ENCODE results near the gene TMEM163. TPM values are rescaled to one million over a fixed set of nuclear protein-coding genes. Genes with fewer than 3 reads are reported as not detected.

The TMEM163 gene
- total RNA-seq, 1 experiment from 2014 or later = 0.12 TPM

DNA sequence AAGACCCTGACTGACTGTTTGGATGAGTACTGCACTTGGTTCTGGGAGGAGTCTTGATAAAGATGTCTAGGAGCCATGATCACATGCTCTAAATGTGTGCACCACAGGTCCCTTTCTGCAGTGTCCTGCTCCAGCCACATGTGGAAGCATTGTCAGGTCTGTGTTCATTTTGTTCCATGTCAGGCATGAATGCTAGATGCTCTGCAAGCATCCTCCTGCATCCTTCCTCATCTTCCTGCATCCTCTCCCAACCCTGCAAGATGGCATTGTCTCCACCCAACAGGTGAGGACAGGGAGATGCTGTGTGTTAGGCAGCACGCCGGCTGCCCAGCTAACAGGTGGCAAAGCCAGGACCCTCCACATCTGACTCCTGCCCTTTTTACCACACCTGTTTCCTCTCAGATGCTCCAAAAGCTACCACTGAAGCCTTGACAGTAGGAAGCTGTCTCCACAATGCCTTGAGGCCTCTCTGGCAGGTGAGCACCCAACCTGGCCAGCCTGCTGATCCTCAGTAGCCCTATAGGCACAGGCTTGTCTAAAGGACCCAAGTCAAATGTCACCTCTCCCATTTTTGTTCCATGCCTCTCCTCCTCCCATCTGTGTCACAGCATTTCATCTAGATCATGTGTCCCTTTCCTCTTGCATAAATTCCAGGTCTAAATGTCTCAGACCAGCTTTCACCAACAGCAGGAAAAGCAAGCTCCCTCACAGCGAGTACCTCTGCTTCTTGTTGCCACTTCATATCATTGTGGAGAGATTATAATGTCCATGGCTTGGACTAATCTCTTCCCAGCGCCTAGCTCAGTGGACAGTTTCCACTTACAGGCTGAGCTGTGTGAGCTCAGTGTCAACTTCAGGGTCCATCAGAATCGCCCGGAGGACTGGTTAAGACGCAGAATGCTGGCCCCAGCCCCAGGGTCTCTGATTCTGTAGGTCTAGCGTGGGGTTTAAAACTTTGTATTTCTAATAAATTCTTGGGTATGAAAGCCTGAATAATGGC is 55.0 kb downstream of the TMEM163 start:
- no peaks in the 10 kb centered on the region for H3K4me1 ChIP-seq (ENCODE audit: control insufficient read depth in 1 of 2, insufficient read depth in 2 of 2, low read length in 2 of 2)
- no peaks in the 10 kb centered on the region for H3K79me2 ChIP-seq (ENCODE audit: insufficient read depth, low read length)
- no peaks in the 10 kb centered on the region for H3K9me3 ChIP-seq (ENCODE audit: control insufficient read depth in 1 of 2, insufficient read depth in 1 of 2, low read depth in 1 of 2, low read length in 2 of 2)
- H2AFZ ChIP-seq (ENCODE audit: low read depth, low read length, poor library complexity, severe bottlenecking) = no peak overlapping the region
- ChIA-PET RAD21 (ENCODE audit: low non-redundant PET in 1 of 2, low total read pairs in 2 of 2, uncharacterized antibody in 2 of 2, unreplicated experiment in 2 of 2) (no interaction called here), POLR2A (no interaction called here), CTCF (no interaction called here)
- no peak overlapping the region for H3K9ac ChIP-seq (ENCODE audit: low read length)
- no peak overlapping the region for H3K27ac ChIP-seq (ENCODE audit: low read depth, low read length)
- no peaks in the 10 kb centered on the region for H3K9me2 ChIP-seq (ENCODE audit: insufficient read depth)
- BruUV-seq (replicated peaks) = no TSS peak
- ATAC-seq = no peak
- H3K4me3 ChIP-seq (replicated peaks in 1 of 2; ENCODE audit: low read depth in 1 of 2, low read length in 2 of 2) = no peak overlapping the region
- no peaks in the 10 kb centered on the region for H4K20me1 ChIP-seq (ENCODE audit: insufficient read depth)
- H3K27me3 ChIP-seq (ENCODE audit: insufficient read depth, low read length) = peaks cover 42% of the 10 kb centered on the region
- DNase-seq (ENCODE audit: low read depth, low spot score) = no peak
- H3K36me3 ChIP-seq (ENCODE audit: control insufficient read depth in 1 of 2, insufficient read depth in 2 of 2, low read length in 2 of 2) = no peaks in the 10 kb centered on the region
- no peak overlapping the region for H3K4me2 ChIP-seq (ENCODE audit: low read length)
- intact Hi-C loops (cut with micrococcal nuclease) = no loop called here
- TF ChIP-seq SIN3A (IDR thresholded peaks at IDR 0.05; ENCODE audit: low read depth) (no peak), ELF1 (IDR thresholded peaks at IDR 0.05; ENCODE audit: borderline replicate concordance, low read depth) (no peak)
- TF ChIP-seq, protein P1, sequence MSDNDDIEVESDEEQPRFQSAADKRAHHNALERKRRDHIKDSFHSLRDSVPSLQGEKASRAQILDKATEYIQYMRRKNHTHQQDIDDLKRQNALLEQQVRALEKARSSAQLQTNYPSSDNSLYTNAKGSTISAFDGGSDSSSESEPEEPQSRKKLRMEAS (IDR thresholded peaks at IDR 0.05) = no peak
- TF ChIP-seq, protein P2, sequence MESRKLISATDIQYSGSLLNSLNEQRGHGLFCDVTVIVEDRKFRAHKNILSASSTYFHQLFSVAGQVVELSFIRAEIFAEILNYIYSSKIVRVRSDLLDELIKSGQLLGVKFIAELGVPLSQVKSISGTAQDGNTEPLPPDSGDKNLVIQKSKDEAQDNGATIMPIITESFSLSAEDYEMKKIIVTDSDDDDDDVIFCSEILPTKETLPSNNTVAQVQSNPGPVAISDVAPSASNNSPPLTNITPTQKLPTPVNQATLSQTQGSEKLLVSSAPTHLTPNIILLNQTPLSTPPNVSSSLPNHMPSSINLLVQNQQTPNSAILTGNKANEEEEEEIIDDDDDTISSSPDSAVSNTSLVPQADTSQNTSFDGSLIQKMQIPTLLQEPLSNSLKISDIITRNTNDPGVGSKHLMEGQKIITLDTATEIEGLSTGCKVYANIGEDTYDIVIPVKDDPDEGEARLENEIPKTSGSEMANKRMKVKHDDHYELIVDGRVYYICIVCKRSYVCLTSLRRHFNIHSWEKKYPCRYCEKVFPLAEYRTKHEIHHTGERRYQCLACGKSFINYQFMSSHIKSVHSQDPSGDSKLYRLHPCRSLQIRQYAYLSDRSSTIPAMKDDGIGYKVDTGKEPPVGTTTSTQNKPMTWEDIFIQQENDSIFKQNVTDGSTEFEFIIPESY (IDR thresholded peaks at IDR 0.05; ENCODE audit: extremely low read depth, insufficient replicate concordance, low read length) = no peak

DNA sequence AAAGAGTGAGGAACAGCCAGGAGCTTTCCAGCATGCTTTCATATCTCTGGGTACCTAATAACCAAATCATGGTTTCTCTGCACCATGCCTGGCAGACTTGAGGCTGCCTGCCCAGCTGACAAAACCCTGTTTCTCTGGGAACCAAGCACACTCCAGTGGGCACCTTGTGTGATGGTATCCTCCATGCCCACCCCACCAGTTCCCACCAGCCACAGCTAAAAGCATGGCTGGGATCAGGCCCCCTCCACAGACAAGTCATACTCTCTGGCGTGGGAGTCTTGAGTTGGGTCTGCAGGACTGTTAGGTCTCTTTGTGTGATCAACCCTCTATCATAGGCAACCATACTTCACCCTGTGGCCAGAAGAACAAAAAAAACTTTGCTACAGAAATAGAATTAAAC is 56.0 kb downstream of the TMEM163 start:
- Histone ChIP-seq H3K36me3 (ENCODE audit: control insufficient read depth in 1 of 2, insufficient read depth in 2 of 2, low read length in 2 of 2) (no peaks in the 10 kb centered on the region), H2AFZ (ENCODE audit: low read depth, low read length, poor library complexity, severe bottlenecking) (no peak overlapping the region), H3K4me2 (ENCODE audit: low read length) (no peak overlapping the region), H3K9me3 (ENCODE audit: control insufficient read depth in 1 of 2, insufficient read depth in 1 of 2, low read depth in 1 of 2, low read length in 2 of 2) (no peaks in the 10 kb centered on the region), H3K4me3 (replicated peaks in 1 of 2; ENCODE audit: low read depth in 1 of 2, low read length in 2 of 2) (no peak overlapping the region), H4K20me1 (ENCODE audit: insufficient read depth) (no peaks in the 10 kb centered on the region), H3K79me2 (ENCODE audit: insufficient read depth, low read length) (no peaks in the 10 kb centered on the region), H3K4me1 (ENCODE audit: control insufficient read depth in 1 of 2, insufficient read depth in 2 of 2, low read length in 2 of 2) (no peaks in the 10 kb centered on the region), H3K27me3 (ENCODE audit: insufficient read depth, low read length) (peaks cover 42% of the 10 kb centered on the region), H3K9ac (ENCODE audit: low read length) (no peak overlapping the region), H3K9me2 (ENCODE audit: insufficient read depth) (no peaks in the 10 kb centered on the region), H3K27ac (ENCODE audit: low read depth, low read length) (no peak overlapping the region)
- DNase-seq (ENCODE audit: low read depth, low spot score) = no peak
- RAD21 ChIA-PET (ENCODE audit: low non-redundant PET in 1 of 2, low total read pairs in 2 of 2, uncharacterized antibody in 2 of 2, unreplicated experiment in 2 of 2) = no interaction called here
- intact Hi-C loops (cut with micrococcal nuclease) = no loop called here
- no TSS peak for BruUV-seq (replicated peaks)
- ATAC-seq = no peak
- CTCF ChIA-PET = no interaction called here
- POLR2A ChIA-PET = no interaction called here
- TF ChIP-seq EZH2 (IDR thresholded peaks at IDR 0.05) = no peak
- TF ChIP-seq YY1 (IDR thresholded peaks at IDR 0.05; ENCODE audit: extremely low read depth, insufficient replicate concordance, low read depth, low read length) = no peak
- TF ChIP-seq EZH2phosphoT487 (IDR thresholded peaks at IDR 0.05; ENCODE audit: borderline replicate concordance) = no peak
- TF ChIP-seq SIN3A (IDR thresholded peaks at IDR 0.05; ENCODE audit: low read depth) = no peak
- TF ChIP-seq, protein P2 (IDR thresholded peaks at IDR 0.05; ENCODE audit: extremely low read depth, insufficient replicate concordance, low read length) = no peak
- TF ChIP-seq SRF (IDR thresholded peaks at IDR 0.05; ENCODE audit: low read depth) = no peak
- TF ChIP-seq POLR2AphosphoS5 (IDR thresholded peaks at IDR 0.05; ENCODE audit: low read depth, low read length) = no peak
- TF ChIP-seq TCF7L2 (IDR thresholded peaks at IDR 0.05; ENCODE audit: borderline replicate concordance, extremely low read depth, insufficient read depth, insufficient read length) = no peak

All from HCT116 (cell line).